ENCODE results near the gene ZNF530. TPM values are rescaled to one million over a fixed set of nuclear protein-coding genes. Genes with fewer than 3 reads are reported as not detected.

ZNF530 gene
- total and polyA plus RNA-seq, 7 donors, result 1.2 to 12.5 (median 2.5) TPM

DNA sequence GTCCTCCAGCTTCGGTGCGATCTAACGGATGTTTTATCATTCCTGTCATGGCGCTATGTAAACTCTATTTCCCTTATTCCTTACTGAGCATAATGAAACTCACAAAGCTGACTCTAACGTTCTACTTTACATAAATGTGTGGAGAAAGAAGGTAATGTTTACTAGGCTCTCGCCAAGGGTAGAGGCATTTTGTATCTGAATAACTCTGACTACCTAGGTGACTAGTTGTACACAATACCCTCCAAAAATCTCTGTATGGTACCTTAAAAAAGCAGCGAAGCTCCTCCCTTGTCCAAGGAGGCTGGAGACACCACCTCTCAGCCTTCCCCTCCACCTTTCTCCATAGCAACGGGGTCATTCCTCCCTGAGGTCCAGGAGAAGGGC is 316 bp upstream of the ZNF530 start:
- Histone ChIP-seq H3K9me3 (peaks cover 0 to 9% (median 1%) of the 10 kb centered on the region in 4 donors), H3K4me3 (peak overlapping the region; percentile 68 to 88 (median 70)), H3K27ac (peak overlapping the region in 3 of 4 donors; percentile 50 to 57 (median 55)), H3K27me3 (no peaks in the 10 kb centered on the region), H3K36me3 (peaks cover 0 to 10% (median 2%) of the 10 kb centered on the region in 4 donors), H3K4me1 (peaks cover 0 to 13% (median 9%) of the 10 kb centered on the region in 4 donors)
- WGBS, 2 donors, result 57 to 58% methylated on average over 8 of the region's 8 CpGs
- intact Hi-C loops (cut with DNase I), result loop anchor here (1.0 to 2.0 kb wide), 2 partner anchors 21 to 40 kb away; partner anchors contain the start of genes ZNF416 and ZNF550
- TF ChIP-seq EP300 (IDR thresholded peaks at IDR 0.05), result no peak
- no peak for TF ChIP-seq POLR2A (IDR thresholded peaks at IDR 0.05)
- TF ChIP-seq, protein P1, sequence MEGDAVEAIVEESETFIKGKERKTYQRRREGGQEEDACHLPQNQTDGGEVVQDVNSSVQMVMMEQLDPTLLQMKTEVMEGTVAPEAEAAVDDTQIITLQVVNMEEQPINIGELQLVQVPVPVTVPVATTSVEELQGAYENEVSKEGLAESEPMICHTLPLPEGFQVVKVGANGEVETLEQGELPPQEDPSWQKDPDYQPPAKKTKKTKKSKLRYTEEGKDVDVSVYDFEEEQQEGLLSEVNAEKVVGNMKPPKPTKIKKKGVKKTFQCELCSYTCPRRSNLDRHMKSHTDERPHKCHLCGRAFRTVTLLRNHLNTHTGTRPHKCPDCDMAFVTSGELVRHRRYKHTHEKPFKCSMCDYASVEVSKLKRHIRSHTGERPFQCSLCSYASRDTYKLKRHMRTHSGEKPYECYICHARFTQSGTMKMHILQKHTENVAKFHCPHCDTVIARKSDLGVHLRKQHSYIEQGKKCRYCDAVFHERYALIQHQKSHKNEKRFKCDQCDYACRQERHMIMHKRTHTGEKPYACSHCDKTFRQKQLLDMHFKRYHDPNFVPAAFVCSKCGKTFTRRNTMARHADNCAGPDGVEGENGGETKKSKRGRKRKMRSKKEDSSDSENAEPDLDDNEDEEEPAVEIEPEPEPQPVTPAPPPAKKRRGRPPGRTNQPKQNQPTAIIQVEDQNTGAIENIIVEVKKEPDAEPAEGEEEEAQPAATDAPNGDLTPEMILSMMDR (IDR thresholded peaks at IDR 0.05), result no peak
- no peak for DNase-seq

DNA sequence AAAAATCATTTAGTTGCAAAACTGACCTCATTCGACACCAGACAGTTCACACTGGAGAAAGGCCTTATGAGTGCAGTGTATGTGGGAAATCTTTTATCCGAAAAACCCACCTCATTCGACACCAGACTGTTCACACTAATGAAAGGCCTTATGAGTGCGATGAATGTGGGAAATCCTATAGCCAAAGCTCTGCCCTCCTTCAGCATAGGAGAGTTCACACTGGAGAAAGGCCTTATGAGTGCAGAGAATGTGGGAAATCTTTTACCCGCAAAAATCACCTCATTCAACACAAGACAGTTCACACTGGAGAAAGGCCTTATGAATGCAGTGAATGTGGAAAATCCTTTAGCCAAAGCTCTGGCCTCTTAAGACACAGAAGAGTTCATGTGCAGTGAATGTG is 7.2 kb downstream of the ZNF530 start:
- WGBS, 2 donors, result 97% methylated on average over 5 of the region's 5 CpGs

DNA sequence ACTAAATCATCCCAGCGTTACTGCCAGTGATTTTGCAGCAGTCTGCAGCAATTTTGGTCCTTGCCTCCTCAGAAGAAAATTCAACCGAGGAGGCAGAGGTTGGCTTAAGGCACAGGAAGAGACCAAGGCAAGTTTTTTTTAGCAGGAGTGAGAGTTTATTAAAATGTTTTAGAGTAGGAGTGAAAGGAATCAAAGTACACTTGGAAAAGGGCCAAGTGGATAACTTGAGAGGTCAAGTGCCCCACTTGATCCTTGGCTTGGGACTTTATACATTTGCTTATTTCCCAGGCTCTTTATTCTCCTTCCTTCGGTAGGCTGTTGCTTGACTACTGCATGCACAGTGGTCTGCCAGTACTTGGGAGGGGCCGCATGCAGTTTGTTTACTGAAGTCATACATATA is 11.4 kb downstream of the ZNF530 start:
- no peak overlapping the region for H3K4me3 ChIP-seq
- H3K4me1 ChIP-seq, result peaks cover 0 to 16% (median 11%) of the 10 kb centered on the region in 4 donors
- peaks cover 6 to 38% (median 21%) of the 10 kb centered on the region in 4 donors for H3K9me3 ChIP-seq
- no peaks in the 10 kb centered on the region for H3K27me3 ChIP-seq
- H3K36me3 ChIP-seq, result peaks cover 0 to 27% (median 9%) of the 10 kb centered on the region in 4 donors
- WGBS, 2 donors, result 86 to 89% methylated on average over 4 of the region's 4 CpGs
- DNase-seq, result no peak
- no peak overlapping the region for H3K27ac ChIP-seq
- intact Hi-C loops (cut with DNase I), result no loop called here
- TF ChIP-seq, protein P1 (IDR thresholded peaks at IDR 0.05), result no peak
- TF ChIP-seq POLR2A (IDR thresholded peaks at IDR 0.05) (no peak), POLR2AphosphoS5 (IDR thresholded peaks at IDR 0.05) (no peak), EP300 (IDR thresholded peaks at IDR 0.05) (no peak)

More for the DNA sequence above, 7.2 kb downstream of the ZNF530 start:
- peaks cover 4 to 46% (median 18%) of the 10 kb centered on the region in 4 donors for H3K36me3 ChIP-seq
- no peak for DNase-seq
- TF ChIP-seq POLR2AphosphoS5 (IDR thresholded peaks at IDR 0.05), result no peak
- TF ChIP-seq, protein P1 (IDR thresholded peaks at IDR 0.05), result no peak
- TF ChIP-seq EP300 (IDR thresholded peaks at IDR 0.05), result no peak
- no peak for TF ChIP-seq POLR2A (IDR thresholded peaks at IDR 0.05)
- intact Hi-C loops (cut with DNase I), result no loop called here
- no peak overlapping the region for H3K27ac ChIP-seq
- H3K4me1 ChIP-seq, result no peaks in the 10 kb centered on the region
- no peak overlapping the region for H3K4me3 ChIP-seq
- H3K27me3 ChIP-seq, result no peaks in the 10 kb centered on the region
- H3K9me3 ChIP-seq, result peaks cover 0 to 48% (median 15%) of the 10 kb centered on the region in 4 donors

DNA sequence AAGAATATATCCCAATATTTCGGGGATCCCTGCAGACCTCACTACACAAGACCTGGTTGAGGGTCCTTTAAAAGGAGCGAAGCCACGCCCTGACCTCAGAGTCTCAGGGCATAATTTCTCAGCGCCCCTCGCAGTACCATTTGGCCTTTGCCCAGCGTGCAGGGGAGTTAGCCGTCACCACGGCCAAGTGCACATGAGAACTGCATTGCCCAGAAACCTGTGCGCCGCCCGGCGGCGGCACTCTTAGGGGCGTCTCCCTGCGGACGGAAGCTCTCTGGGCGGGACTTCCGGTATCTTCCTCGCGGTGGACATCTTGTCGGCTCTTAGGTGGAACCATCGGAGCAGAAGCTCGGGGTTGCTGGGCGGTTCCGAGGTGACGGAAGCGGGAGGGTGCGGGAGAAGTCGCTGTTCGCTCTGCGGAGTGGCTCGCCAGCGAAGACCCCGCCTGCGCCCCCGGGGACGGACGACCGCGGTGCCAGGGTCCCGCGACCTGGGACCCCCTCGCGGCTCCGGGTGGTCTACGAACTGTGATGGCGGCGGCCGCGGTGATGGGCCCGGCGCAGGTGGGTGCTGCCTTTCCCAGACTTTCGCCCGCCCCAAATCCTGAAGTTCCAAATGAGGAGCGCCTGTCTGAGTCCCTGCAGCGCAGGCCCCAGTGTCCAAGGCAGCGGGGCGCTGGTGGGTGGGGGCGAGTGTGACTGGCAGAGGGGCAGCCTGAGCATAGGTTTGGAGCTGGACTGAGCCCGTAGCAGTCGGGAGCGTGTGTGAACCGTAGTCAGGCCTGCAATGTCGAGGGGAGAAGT is 14.5 kb downstream of the ZNF530 start, which contains the start of gene ZNF134:
ZNF134 (plus strand) TSS at position 302 of the 803 bp plus-strand sequence. CDS start 5,227 bp downstream, outside the sequence.
- Histone ChIP-seq H3K4me3 (peak within 1 kb of the TSS; percentile 89 to 98 (median 94)), H3K27me3 (no peaks in the 10 kb centered on the region), H3K36me3 (peaks cover 9 to 39% (median 34%) of the 10 kb centered on the region in 4 donors), H3K27ac (peak within 1 kb of the TSS; percentile 69 to 83 (median 80)), H3K4me1 (peaks cover 0 to 16% (median 11%) of the 10 kb centered on the region in 4 donors), H3K9me3 (peaks cover 31 to 44% (median 43%) of the 10 kb centered on the region in 4 donors)
- intact Hi-C loops (cut with DNase I), result no loop called here
- 2 to 4% methylated on average over 64 of the region's 64 CpGs for WGBS, 2 donors
- peak; percentile 93 for DNase-seq
- TF ChIP-seq EP300 (IDR thresholded peaks at IDR 0.05), result no peak
- TF ChIP-seq, protein P1 (IDR thresholded peaks at IDR 0.05), result no peak
- peak; percentile 46 to 78 (median 66) for TF ChIP-seq POLR2AphosphoS5 (IDR thresholded peaks at IDR 0.05)
- TF ChIP-seq POLR2A (IDR thresholded peaks at IDR 0.05), result peak in 1 of 2 donors; percentile 18
